HL-60 (cell line): ENCODE data around the gene PIERCE2.
"Not testable (repeated sequence)": the region's sequence is repeated elsewhere in the genome, so short reads cannot be mapped to it uniquely, and the experiment has no call there.

ENCODE experiments used
- CTCF ChIP-seq: IDR thresholded peaks from one replicate; pipeline ENCODE4 v1.5.1; 2011; ENCODE audit warnings: low read length, control low read depth, inconsistent platforms; ENCODE audit not compliant: insufficient read depth
- GABPA ChIP-seq: IDR thresholded peaks from 2 replicates; pipeline ENCODE4 v1.6.1; 2012; ENCODE audit warnings: low read depth
- POLR2AphosphoS5 ChIP-seq: IDR thresholded peaks from 2 replicates; pipeline ENCODE4 v1.6.1; 2012; ENCODE audit warnings: low read depth
- REST ChIP-seq: IDR thresholded peaks from 2 replicates; pipeline ENCODE4 v1.6.1; 2012; ENCODE audit warnings: low read depth; ENCODE audit not compliant: insufficient replicate concordance
- SPI1 ChIP-seq: IDR thresholded peaks from 2 replicates; pipeline ENCODE4 v1.6.1; 2012; ENCODE audit warnings: low read depth, mild to moderate bottlenecking, borderline replicate concordance

- not testable (repeated sequence) for TF ChIP-seq CTCF, POLR2AphosphoS5, GABPA, REST, SPI1
Observed at GRCh38 chr15:55417678-55418077, 9.4 kb downstream of the PIERCE2 start.
